Keratinocyte (primary cell): ENCODE results near the gene SELENOV. TPM values are rescaled to one million over a fixed set of nuclear protein-coding genes. Genes with fewer than 3 reads are reported as not detected.

Experiments used
- DNase-seq: peaks from one replicate; pipeline ENCODE4 v3.0.0-alpha.2; 2011; ENCODE audit warnings: low read depth, missing footprints, low spot score
- FAIRE-seq: peaks from 2 replicates; lab custom pipeline; 2011; peaks lifted over from hg19 to GRCh38; lab: Jason Lieb, UNC
- H2AFZ ChIP-seq: 2 replicates; pipeline ENCODE4 v1.6.0; 2012; ENCODE audit warnings: low read length, control low read depth, inconsistent platforms; ENCODE audit not compliant: control insufficient read depth
- H3K27ac ChIP-seq: 2 replicates; pipeline ENCODE4 v1.5.1; 2011; ENCODE audit warnings: low read length; ENCODE audit not compliant: control insufficient read depth, insufficient read depth
- H3K27me3 ChIP-seq: 3 replicates; pipeline ENCODE4 v1.6.0; 2011; ENCODE audit warnings: low read length; ENCODE audit not compliant: control insufficient read depth, insufficient read depth; ENCODE audit errors: extremely low read depth
- H3K36me3 ChIP-seq, 2 experiments: 2 replicates in 1 of 2; 3 replicates in 1 of 2; pipeline ENCODE4 v1.5.1; 2011; ENCODE audit warnings: low read length in 2 of 2, mild to moderate bottlenecking in 1 of 2; ENCODE audit not compliant: control insufficient read depth in 2 of 2, insufficient read depth in 2 of 2; ENCODE audit errors: extremely low read depth in 1 of 2
- H3K4me1 ChIP-seq: 3 replicates; pipeline ENCODE4 v1.5.1; 2011; ENCODE audit warnings: low read length; ENCODE audit not compliant: control insufficient read depth, insufficient read depth; ENCODE audit errors: extremely low read depth
- H3K4me2 ChIP-seq: 3 replicates; pipeline ENCODE4 v1.6.0; 2011; ENCODE audit warnings: low read depth, low read length; ENCODE audit not compliant: control insufficient read depth, insufficient read depth; ENCODE audit errors: extremely low read depth
- H3K4me3 ChIP-seq, 3 experiments: fragments of 200-600 bp in 1 of 3; sonication (generic) in 1 of 3; 2 replicates in 2 of 3; 3 replicates in 1 of 3; pipeline ENCODE4 v1.5.1; 2011 to 2016; ENCODE audit warnings: low read length in 3 of 3, mild to moderate bottlenecking in 3 of 3, control low read depth in 2 of 3, inconsistent platforms in 1 of 3, low read depth in 1 of 3, mixed read lengths in 1 of 3, mixed run types in 1 of 3, moderate library complexity in 1 of 3; ENCODE audit not compliant: control insufficient read depth in 2 of 3, insufficient read depth in 2 of 3; ENCODE audit errors: extremely low read depth in 1 of 3
- H3K79me2 ChIP-seq: 2 replicates; pipeline ENCODE4 v1.6.0; 2012; ENCODE audit warnings: low read length; ENCODE audit not compliant: control insufficient read depth, insufficient read depth
- H3K9ac ChIP-seq: 3 replicates; pipeline ENCODE4 v1.6.0; 2011; ENCODE audit warnings: low read length; ENCODE audit not compliant: control insufficient read depth, insufficient read depth; ENCODE audit errors: extremely low read depth
- H3K9me1 ChIP-seq: 3 replicates; pipeline ENCODE4 v1.6.0; 2011; ENCODE audit warnings: low read length; ENCODE audit not compliant: control insufficient read depth, insufficient read depth; ENCODE audit errors: extremely low read depth
- H3K9me3 ChIP-seq: 2 replicates; pipeline ENCODE4 v1.5.1; 2012; ENCODE audit warnings: low read depth, low read length; ENCODE audit not compliant: control insufficient read depth
- H4K20me1 ChIP-seq: 3 replicates; pipeline ENCODE4 v1.6.0; 2011; ENCODE audit warnings: low read length; ENCODE audit not compliant: control insufficient read depth, insufficient read depth; ENCODE audit errors: extremely low read depth
- EZH2 ChIP-seq: IDR thresholded peaks from one replicate; pipeline ENCODE4 v1.6.1; 2012; ENCODE audit warnings: inconsistent platforms, mild to moderate bottlenecking, low read length, moderate library complexity
- dilution Hi-C: fragments of 300-500 bp; cut with MboI; formaldehyde crosslinking; loops from one replicate; pipeline ENCODE4 v1.7.0; 2020; ENCODE audit warnings: low sequenced_read_pairs; ENCODE audit not compliant: extremely low pct_ligation_motif_present
- polyA plus RNA-seq, 5 experiments: library from polyadenylated mRNA; depleted of rRNA in 3 of 5; stranded (reverse) in 3 of 5; stranded (forward) in 1 of 5; unstranded in 1 of 5; fragments of >200 nt; gene quantifications; 1 replicate in 1 of 5; 2 replicates in 3 of 5; 3 replicates in 1 of 5; pipeline versions ENCODE4 v1.2.1 to v1.2.3, GENCODE V29; 2011 to 2012; ENCODE audit warnings: missing spikeins in 2 of 5, low read depth in 1 of 5, low replicate concordance in 1 of 5
- TF ChIP-seq, protein P1 (sequence below), 3 experiments: IDR thresholded peaks in 1 of 3; conservative IDR thresholded peaks in 1 of 3; optimal IDR thresholded peaks in 1 of 3; 2 replicates in 2 of 3; 3 replicates in 1 of 3; pipeline versions ENCODE3 to v1.5.1; 2011; ENCODE audit warnings: low read length in 3 of 3, mild to moderate bottlenecking in 3 of 3, moderate library complexity in 2 of 3, control low read depth in 1 of 3, inconsistent platforms in 1 of 3; ENCODE audit not compliant: insufficient read depth in 2 of 3; ENCODE audit errors: extremely low read depth in 1 of 3

The SELENOV gene
- polyA plus RNA-seq, 1 donor (not counting 4 experiments of a cell fraction or from before 2014, with no cell fraction given) = not detected

DNA sequence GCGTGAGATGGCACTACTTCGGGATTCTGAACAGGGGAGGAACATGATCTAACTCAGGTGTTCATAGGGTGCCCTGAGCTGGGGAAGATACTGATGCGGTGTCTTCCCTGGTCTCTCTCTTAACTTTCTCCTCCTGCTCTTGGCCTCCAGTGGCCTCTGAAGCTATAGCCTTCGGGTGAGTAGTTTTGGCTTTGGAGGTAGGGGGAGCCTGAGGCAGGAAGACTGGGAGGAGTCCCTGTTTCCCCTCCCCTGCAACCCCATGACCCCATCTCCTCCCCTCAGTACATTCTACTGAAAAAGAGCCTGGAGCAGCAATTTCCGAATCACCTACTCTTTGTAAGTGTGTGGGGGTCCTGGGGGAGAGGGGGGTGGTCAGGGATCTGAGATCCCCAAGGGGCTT is 3.5 kb downstream of the SELENOV start:
- peak overlapping the region; percentile 84 for H2AFZ ChIP-seq
- peaks cover 48% of the 10 kb centered on the region for H3K27me3 ChIP-seq
- dilution Hi-C loops = no loop called here
- H3K9me3 ChIP-seq = no peaks in the 10 kb centered on the region
- no peaks in the 10 kb centered on the region for H4K20me1 ChIP-seq
- DNase-seq (no peak), FAIRE-seq (no peak)
- TF ChIP-seq, protein P1, sequence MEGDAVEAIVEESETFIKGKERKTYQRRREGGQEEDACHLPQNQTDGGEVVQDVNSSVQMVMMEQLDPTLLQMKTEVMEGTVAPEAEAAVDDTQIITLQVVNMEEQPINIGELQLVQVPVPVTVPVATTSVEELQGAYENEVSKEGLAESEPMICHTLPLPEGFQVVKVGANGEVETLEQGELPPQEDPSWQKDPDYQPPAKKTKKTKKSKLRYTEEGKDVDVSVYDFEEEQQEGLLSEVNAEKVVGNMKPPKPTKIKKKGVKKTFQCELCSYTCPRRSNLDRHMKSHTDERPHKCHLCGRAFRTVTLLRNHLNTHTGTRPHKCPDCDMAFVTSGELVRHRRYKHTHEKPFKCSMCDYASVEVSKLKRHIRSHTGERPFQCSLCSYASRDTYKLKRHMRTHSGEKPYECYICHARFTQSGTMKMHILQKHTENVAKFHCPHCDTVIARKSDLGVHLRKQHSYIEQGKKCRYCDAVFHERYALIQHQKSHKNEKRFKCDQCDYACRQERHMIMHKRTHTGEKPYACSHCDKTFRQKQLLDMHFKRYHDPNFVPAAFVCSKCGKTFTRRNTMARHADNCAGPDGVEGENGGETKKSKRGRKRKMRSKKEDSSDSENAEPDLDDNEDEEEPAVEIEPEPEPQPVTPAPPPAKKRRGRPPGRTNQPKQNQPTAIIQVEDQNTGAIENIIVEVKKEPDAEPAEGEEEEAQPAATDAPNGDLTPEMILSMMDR (optimal IDR thresholded peaks at IDR 0.05 in 1 of 3, IDR thresholded peaks at IDR 0.05 in 1 of 3, conservative IDR thresholded peaks at IDR 0.05 in 1 of 3; ENCODE audit: extremely low read depth in 1 of 3, insufficient read depth in 2 of 3, low read length in 3 of 3) = no peak
- no peak for TF ChIP-seq EZH2
- H3K4me3 ChIP-seq = peak overlapping the region in 1 of 3 experiments; percentile 27
- no peaks in the 10 kb centered on the region for H3K36me3 ChIP-seq
- peaks cover 13% of the 10 kb centered on the region for H3K4me1 ChIP-seq
- H3K79me2 ChIP-seq = no peaks in the 10 kb centered on the region
- H3K9ac ChIP-seq = no peak overlapping the region
- no peaks in the 10 kb centered on the region for H3K9me1 ChIP-seq
- no peak overlapping the region for H3K27ac ChIP-seq
- peak overlapping the region; percentile 76 for H3K4me2 ChIP-seq

DNA sequence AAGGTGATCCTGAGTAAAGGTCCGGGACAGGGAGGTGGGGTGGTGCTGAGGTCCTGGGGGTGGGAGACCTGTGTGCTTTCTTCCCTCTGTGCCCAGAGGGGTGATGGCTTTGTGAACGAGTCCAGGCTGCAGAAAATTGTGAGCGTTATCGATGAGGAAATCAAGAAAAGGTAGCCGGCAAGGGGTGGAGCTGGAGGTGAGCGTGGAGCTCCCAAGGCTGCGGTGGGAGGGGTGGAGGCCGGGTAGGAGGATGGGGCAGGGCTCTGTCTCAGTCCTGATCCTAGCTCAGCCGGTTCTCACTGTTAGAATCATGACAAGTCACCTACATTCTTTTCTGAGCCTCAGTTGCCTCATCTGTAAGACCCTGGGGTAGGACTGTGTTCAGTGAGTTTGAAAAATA is 4.0 kb downstream of the SELENOV start:
- no peaks in the 10 kb centered on the region for H3K36me3 ChIP-seq
- peak overlapping the region in 2 of 3 experiments; percentile 27 to 35 for H3K4me3 ChIP-seq
- H3K27me3 ChIP-seq = peaks cover 43% of the 10 kb centered on the region
- no peak for TF ChIP-seq EZH2
- TF ChIP-seq, protein P1 (optimal IDR thresholded peaks at IDR 0.05 in 1 of 3, IDR thresholded peaks at IDR 0.05 in 1 of 3, conservative IDR thresholded peaks at IDR 0.05 in 1 of 3; ENCODE audit: extremely low read depth in 1 of 3, insufficient read depth in 2 of 3, low read length in 3 of 3) = no peak
- no peaks in the 10 kb centered on the region for H3K9me3 ChIP-seq
- no peak overlapping the region for H3K9ac ChIP-seq
- peaks cover 13% of the 10 kb centered on the region for H3K4me1 ChIP-seq
- no peak for DNase-seq
- FAIRE-seq = no peak
- no peaks in the 10 kb centered on the region for H4K20me1 ChIP-seq
- dilution Hi-C loops = no loop called here
- H3K79me2 ChIP-seq = no peaks in the 10 kb centered on the region
- peak overlapping the region; percentile 76 for H3K4me2 ChIP-seq
- H3K27ac ChIP-seq = no peak overlapping the region
- H3K9me1 ChIP-seq = no peaks in the 10 kb centered on the region
- peak overlapping the region; percentile 84 for H2AFZ ChIP-seq
